ENCODE results near the gene FLOT2. TPM values are rescaled to one million over a fixed set of nuclear protein-coding genes. Genes with fewer than 3 reads are reported as not detected.

FLOT2 gene
- total RNA-seq, 4 donors from 2014 or later, result 38.7 to 117 (median 45.6) TPM

DNA sequence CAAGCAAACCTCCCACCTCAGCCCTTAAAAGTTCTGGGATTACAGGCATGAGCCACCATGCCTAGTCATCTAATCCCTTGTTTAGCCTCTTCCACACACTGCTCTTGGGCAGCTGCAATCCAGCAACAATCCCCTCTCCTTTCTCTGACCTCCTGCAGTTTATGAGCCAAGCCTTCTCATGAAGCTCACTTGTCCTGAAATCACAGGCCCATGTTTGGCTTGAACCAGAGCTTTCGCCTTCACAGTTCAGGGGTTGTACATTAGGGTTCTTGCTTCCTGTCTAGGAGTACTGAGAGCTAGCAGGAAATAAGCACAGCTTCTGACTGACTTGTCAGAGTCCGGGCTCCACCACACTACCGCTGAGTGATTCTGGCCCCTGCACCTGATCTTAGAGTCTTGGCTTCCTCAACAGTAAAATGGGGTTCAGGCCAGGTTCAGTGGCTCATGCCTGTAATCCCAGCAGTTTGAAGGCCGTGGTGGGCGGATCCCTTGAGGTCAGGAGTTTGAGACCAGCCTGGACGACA is 26.4 kb downstream of the FLOT2 start:
- intact Hi-C loops (cut with DNase I; ENCODE audit: low total_unique reads), result no loop called here
- 81 to 88% methylated on average over 5 to 6 of the region's 6 CpGs for WGBS, 2 donors
- TF ChIP-seq POLR2A (IDR thresholded peaks at IDR 0.05), result no peak
- TF ChIP-seq, protein P1, sequence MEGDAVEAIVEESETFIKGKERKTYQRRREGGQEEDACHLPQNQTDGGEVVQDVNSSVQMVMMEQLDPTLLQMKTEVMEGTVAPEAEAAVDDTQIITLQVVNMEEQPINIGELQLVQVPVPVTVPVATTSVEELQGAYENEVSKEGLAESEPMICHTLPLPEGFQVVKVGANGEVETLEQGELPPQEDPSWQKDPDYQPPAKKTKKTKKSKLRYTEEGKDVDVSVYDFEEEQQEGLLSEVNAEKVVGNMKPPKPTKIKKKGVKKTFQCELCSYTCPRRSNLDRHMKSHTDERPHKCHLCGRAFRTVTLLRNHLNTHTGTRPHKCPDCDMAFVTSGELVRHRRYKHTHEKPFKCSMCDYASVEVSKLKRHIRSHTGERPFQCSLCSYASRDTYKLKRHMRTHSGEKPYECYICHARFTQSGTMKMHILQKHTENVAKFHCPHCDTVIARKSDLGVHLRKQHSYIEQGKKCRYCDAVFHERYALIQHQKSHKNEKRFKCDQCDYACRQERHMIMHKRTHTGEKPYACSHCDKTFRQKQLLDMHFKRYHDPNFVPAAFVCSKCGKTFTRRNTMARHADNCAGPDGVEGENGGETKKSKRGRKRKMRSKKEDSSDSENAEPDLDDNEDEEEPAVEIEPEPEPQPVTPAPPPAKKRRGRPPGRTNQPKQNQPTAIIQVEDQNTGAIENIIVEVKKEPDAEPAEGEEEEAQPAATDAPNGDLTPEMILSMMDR (IDR thresholded peaks at IDR 0.05), result no peak
- no peak for DNase-seq (ENCODE audit: low spot score in 2 of 2)
- H3K4me3 ChIP-seq (ENCODE audit: low read depth, poor library complexity, severe bottlenecking), result no peak overlapping the region

DNA sequence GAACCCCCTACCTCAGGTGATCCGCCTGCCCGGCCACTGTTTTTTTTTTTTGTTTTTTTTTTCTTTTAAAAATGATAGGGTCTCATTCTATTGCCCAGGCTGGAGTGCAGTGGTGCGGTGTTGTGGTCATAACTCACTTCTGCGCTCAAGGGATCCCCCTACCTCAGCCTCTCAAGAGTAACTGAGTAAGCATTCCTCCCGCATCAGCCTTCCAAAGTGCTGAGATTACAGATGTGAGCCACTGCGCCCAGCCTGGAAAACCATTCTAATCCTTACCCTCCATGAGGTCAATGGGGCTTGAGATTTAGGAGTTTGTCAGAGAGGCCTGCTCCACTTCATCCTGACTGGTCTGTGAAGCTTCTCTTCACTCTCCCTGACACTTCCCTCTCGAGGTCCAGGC is 30.3 kb downstream of the FLOT2 start:
- DNase-seq (ENCODE audit: low spot score in 2 of 2), result no peak
- WGBS, 2 donors, result 91 to 93% methylated on average over 7 of the region's 7 CpGs
- intact Hi-C loops (cut with DNase I; ENCODE audit: low total_unique reads), result no loop called here
- TF ChIP-seq, protein P1 (IDR thresholded peaks at IDR 0.05), result no peak
- no peak for TF ChIP-seq POLR2A (IDR thresholded peaks at IDR 0.05)
- H3K4me3 ChIP-seq (ENCODE audit: low read depth, poor library complexity, severe bottlenecking), result no peak overlapping the region

DNA sequence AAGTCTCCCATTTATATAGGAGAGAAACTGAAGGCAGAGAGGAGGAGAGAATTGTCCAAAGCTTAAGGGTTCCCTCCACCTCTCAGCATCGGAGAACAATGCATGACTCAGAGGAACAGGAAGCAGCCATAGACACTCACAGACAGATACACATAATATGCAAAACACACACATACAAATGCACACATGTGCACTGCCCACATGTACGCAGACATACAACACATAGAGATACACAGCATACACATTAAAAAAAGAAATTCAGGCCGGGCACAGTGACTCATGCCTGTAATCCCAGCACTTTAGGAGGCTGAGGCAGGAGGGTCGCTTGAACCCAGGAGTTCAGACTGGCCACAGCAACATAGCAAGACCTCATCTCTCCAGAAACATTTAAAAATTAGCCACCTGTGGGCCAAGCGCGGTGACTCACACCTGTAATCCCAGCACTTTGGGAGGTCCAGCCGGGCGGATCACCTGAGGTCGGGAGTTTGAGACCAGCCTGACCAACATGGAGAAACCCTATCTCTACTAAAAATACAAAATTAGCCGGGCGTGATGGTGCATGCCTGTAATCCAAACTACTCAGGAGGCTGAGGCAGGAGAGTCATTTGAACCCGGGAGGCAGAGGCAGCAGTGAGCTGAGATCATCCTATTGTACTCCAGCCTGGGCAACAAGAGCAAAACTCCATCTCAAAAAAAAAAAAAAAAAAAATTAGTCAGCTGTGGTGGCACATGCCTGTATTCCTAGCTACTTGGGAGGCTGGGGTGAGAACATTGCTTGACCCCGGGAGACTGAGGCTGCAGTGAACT is 31.4 kb downstream of the FLOT2 start:
- H3K4me3 ChIP-seq (ENCODE audit: low read depth, poor library complexity, severe bottlenecking), result no peak overlapping the region
- WGBS, 2 donors, result 89 to 90% methylated on average over 13 of the region's 13 CpGs
- no peak for TF ChIP-seq POLR2A (IDR thresholded peaks at IDR 0.05)
- TF ChIP-seq, protein P1 (IDR thresholded peaks at IDR 0.05), result no peak
- intact Hi-C loops (cut with DNase I; ENCODE audit: low total_unique reads), result no loop called here
- no peak for DNase-seq (ENCODE audit: low spot score in 2 of 2)

DNA sequence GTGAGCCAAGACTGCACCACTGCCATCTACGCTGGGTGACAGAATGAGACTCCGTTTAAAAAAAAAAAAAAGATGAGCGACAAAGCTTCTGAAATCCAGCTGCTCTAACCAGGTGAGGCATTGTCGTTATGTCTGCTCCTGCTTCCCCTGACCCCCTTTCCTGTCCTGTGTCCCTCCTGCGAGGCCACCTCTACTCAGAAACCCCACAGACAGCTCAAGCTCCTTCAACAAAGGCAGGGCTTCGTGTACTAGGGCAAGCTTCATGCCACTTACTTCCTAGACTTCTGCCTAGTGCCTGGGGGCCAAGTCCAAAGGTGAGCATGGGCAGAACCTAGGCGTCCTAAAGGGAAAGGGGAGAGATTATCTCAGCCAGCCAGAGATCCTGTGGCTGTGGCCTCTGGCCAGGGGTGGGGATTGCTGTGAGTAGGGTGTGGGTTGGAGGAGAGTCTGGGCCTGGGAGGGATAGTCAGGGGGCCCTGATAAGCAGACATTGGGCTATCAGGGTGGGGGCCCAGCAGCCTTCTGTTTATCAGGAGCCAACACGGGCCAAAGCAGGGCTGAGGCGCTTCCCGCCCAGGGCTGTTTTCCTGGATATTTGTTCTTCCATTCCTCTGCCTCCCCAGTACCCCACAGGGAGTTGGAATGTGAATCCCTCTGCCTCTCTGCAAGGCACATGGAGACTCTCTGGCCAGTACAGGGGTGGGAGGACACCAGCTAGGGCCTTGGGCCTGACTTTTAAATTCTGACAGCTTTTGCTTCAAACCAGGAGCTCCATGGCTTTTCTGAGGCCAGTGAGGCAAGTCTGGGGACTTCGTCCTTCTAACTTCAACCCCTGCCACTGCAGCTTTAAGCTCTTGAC is 32.3 kb downstream of the FLOT2 start:
- 86 to 87% methylated on average over 11 of the region's 11 CpGs for whole genome bisulfite sequencing, 2 donors
- no peak for TF ChIP-seq POLR2A (IDR thresholded peaks at IDR 0.05)
- DNase-seq (ENCODE audit: low spot score in 2 of 2), result no peak
- intact Hi-C loops (cut with DNase I; ENCODE audit: low total_unique reads), result no loop called here
- no peak overlapping the region for H3K4me3 ChIP-seq (ENCODE audit: low read depth, poor library complexity, severe bottlenecking)

DNA sequence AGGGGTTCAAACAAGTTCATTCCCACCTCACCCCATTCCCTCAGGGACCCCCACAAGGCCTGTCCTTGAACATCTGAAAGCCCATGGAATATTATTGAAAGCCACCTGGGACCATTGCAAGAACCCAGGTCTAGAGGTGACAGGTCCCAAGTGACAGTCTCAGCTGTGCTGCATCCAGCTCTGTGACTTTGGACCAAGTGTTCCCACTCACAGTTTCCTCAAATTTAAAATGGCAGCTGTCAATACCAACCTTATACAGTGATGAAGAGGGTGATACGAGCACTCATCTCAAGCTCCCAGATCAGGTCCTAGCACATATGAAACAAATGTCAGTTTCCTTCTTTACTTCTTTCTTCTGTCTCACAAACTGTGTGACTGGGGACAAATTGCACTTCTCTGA is 33.6 kb downstream of the FLOT2 start:
- TF ChIP-seq POLR2A (IDR thresholded peaks at IDR 0.05), result no peak
- TF ChIP-seq, protein P1 (IDR thresholded peaks at IDR 0.05), result no peak
- no peak overlapping the region for H3K4me3 ChIP-seq (ENCODE audit: low read depth, poor library complexity, severe bottlenecking)
- WGBS, 2 donors, result 88 to 90% methylated on average over 1 of the region's 1 CpG
- intact Hi-C loops (cut with DNase I; ENCODE audit: low total_unique reads), result no loop called here
- DNase-seq (ENCODE audit: low spot score in 2 of 2), result no peak

DNA sequence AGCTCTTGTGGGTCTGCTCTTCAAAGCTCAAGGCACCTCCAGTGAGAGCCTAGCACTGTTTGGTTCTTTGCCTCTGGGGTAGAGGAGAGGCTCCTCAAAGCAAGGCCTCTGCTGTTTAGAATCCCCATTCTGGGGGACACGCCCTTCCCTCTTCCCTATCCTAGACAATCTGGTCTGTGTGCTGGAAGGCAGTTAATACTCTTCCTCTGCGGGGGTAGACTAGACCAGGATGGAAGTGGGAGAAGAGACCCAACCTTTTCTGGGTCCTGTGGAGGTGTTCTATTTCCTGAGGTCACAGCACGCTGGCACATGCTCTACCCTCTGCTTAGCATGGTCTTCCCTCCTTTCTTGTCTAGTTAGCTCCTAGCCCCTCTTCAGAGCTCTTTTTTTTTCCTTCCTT is 35.0 kb downstream of the FLOT2 start:
- no peak for TF ChIP-seq POLR2A (IDR thresholded peaks at IDR 0.05)
- TF ChIP-seq, protein P1 (IDR thresholded peaks at IDR 0.05), result no peak
- intact Hi-C loops (cut with DNase I; ENCODE audit: low total_unique reads), result no loop called here
- no peak for DNase-seq (ENCODE audit: low spot score in 2 of 2)
- WGBS, 2 donors, result 85 to 90% methylated on average over 3 of the region's 3 CpGs
- no peak overlapping the region for H3K4me3 ChIP-seq (ENCODE audit: low read depth, poor library complexity, severe bottlenecking)

Measured in lower leg skin (tissue), 4 donors.